Neural cell (in vitro differentiated cells): Measurements from ENCODE around the gene MRPL42. TPM values are rescaled to one million over a fixed set of nuclear protein-coding genes. Genes with fewer than 3 reads are reported as not detected.

Experiments used
- H2AFZ ChIP-seq: fragments of 200-600, 300-800 bp; sonication (generic), shearing (Covaris generic); 2 replicates; pipeline ENCODE4 v1.6.0; 2014; ENCODE audit warnings: low read depth, mild to moderate bottlenecking, antibody characterized with exemption, low read length, moderate library complexity
- H3F3A ChIP-seq: fragments of 200-600 bp; shearing (Covaris generic); 2 replicates; pipeline ENCODE4 v1.6.1; 2016; ENCODE audit warnings: mild to moderate bottlenecking, moderate library complexity, mixed read lengths, antibody characterized with exemption, low read length; ENCODE audit not compliant: insufficient read depth, poor library complexity, severe bottlenecking
- H3K27ac ChIP-seq: fragments of 200-600, 300-800 bp; sonication (generic), shearing (Covaris generic); 2 replicates; pipeline ENCODE4 v1.5.1; 2014; ENCODE audit warnings: mild to moderate bottlenecking, low read length, moderate library complexity
- H3K27me3 ChIP-seq: fragments of 300-800, 200-600 bp; sonication (generic), shearing (Covaris generic); 2 replicates; pipeline ENCODE4 v1.6.0; 2014; ENCODE audit warnings: mild to moderate bottlenecking, low read depth, low read length, moderate library complexity; ENCODE audit not compliant: insufficient read depth
- H3K36me3 ChIP-seq: fragments of 300-800, 200-600 bp; sonication (generic), shearing (Covaris generic); 2 replicates; pipeline ENCODE4 v1.5.1; 2014; ENCODE audit warnings: mild to moderate bottlenecking, antibody characterized with exemption, low read length, moderate library complexity; ENCODE audit not compliant: insufficient read depth
- H3K4me2 ChIP-seq: fragments of 300-800, 200-600 bp; sonication (generic), shearing (Covaris generic); 2 replicates; pipeline ENCODE4 v1.6.0; 2014; ENCODE audit warnings: mild to moderate bottlenecking, low read length
- H3K4me3 ChIP-seq: fragments of 300-800, 200-600 bp; sonication (generic), shearing (Covaris generic); 2 replicates; pipeline ENCODE4 v1.5.1; 2014; ENCODE audit warnings: mild to moderate bottlenecking, low read length, moderate library complexity
- H3K79me2 ChIP-seq: fragments of 200-600 bp; shearing (Covaris generic); replicated peaks from 2 replicates; pipeline ENCODE4 v1.6.0; 2014; ENCODE audit warnings: mild to moderate bottlenecking, low read length, moderate library complexity; ENCODE audit not compliant: insufficient read depth
- H3K9ac ChIP-seq: fragments of 300-800, 200-600 bp; sonication (generic), shearing (Covaris generic); 2 replicates; pipeline ENCODE4 v1.6.1; 2016; ENCODE audit warnings: mild to moderate bottlenecking, low read length, mixed read lengths
- H3K9me2 ChIP-seq: fragments of 200-600 bp; shearing (Covaris generic); 2 replicates; pipeline ENCODE4 v1.6.1; 2016; ENCODE audit warnings: mild to moderate bottlenecking, low read length, mixed read lengths; ENCODE audit not compliant: insufficient read depth
- H3K9me3 ChIP-seq: fragments of 200-600, 300-800 bp; sonication (generic), shearing (Covaris generic); 2 replicates; pipeline ENCODE4 v1.6.1; 2016; ENCODE audit warnings: mild to moderate bottlenecking, mixed run types, low read length, moderate library complexity, mixed read lengths
- H4K20me1 ChIP-seq: fragments of 200-600 bp; shearing (Covaris generic); 2 replicates; pipeline ENCODE4 v1.6.1; 2016; ENCODE audit warnings: mild to moderate bottlenecking, mixed run types; ENCODE audit not compliant: insufficient read depth
- CTCF ChIP-seq: fragments of 450-650 bp; IDR thresholded peaks from 2 replicates; pipeline ENCODE4 v1.5.1; 2014; ENCODE audit warnings: antibody characterized with exemption, mild to moderate bottlenecking, moderate library complexity; ENCODE audit not compliant: poor library complexity, severe bottlenecking
- MXI1 ChIP-seq: fragments of 450-650 bp; conservative IDR thresholded peaks from 2 replicates; pipeline ENCODE4 v1.6.1; 2014; ENCODE audit warnings: antibody characterized with exemption, mild to moderate bottlenecking; ENCODE audit not compliant: poor library complexity, severe bottlenecking
- POLR2AphosphoS5 ChIP-seq: IDR thresholded peaks from 2 replicates; pipeline ENCODE4 v1.6.1; 2012
- RAD21 ChIP-seq: fragments of 450-650 bp; conservative IDR thresholded peaks from 2 replicates; pipeline ENCODE4 v1.6.1; 2014; ENCODE audit warnings: antibody characterized with exemption, mild to moderate bottlenecking, moderate library complexity
- REST ChIP-seq: IDR thresholded peaks from 2 replicates; pipeline ENCODE4 v1.6.1; 2012; ENCODE audit warnings: borderline replicate concordance
- SMC3 ChIP-seq: fragments of 450-650 bp; conservative IDR thresholded peaks from 2 replicates; pipeline ENCODE4 v1.6.1; 2014; ENCODE audit warnings: antibody characterized with exemption, mild to moderate bottlenecking, moderate library complexity; ENCODE audit not compliant: poor library complexity
- TAF1 ChIP-seq: IDR thresholded peaks from 2 replicates; pipeline ENCODE4 v1.6.1; 2012; ENCODE audit warnings: low read depth
- polyA plus RNA-seq: library from polyadenylated mRNA; depleted of rRNA; stranded (reverse); fragments of >200 nt; gene quantifications from 2 replicates; pipeline ENCODE4 v1.2.3, GENCODE V29; 2014

Gene MRPL42
- polyA plus RNA-seq, 1 donor from 2014 or later: 260 TPM

- H3F3A ChIP-seq: peaks cover 6% of the 10 kb centered on the region
- H3K9me2 ChIP-seq: no peaks in the 10 kb centered on the region
- H2AFZ ChIP-seq: peak overlapping the region; percentile 85
- H3K4me2 ChIP-seq: peak overlapping the region; percentile 85
- TF ChIP-seq MXI1: peak; percentile 30
- peak; percentile 88 for TF ChIP-seq REST
- peak; percentile 55 for TF ChIP-seq RAD21
- no peak for TF ChIP-seq POLR2AphosphoS5
- TF ChIP-seq SMC3: peak; percentile 62
- peak; percentile 79 for TF ChIP-seq TAF1
- no peaks in the 10 kb centered on the region for H3K9me3 ChIP-seq
- H3K4me3 ChIP-seq: peak overlapping the region; percentile 91
- no peaks in the 10 kb centered on the region for H3K27me3 ChIP-seq
- peaks cover 12% of the 10 kb centered on the region for H4K20me1 ChIP-seq
- peak overlapping the region; percentile 97 for H3K9ac ChIP-seq
- H3K79me2 ChIP-seq: peaks cover 37% of the 10 kb centered on the region
- no peaks in the 10 kb centered on the region for H3K36me3 ChIP-seq
- H3K27ac ChIP-seq: peak overlapping the region; percentile 98
Observed at GRCh38 chr12:93442411-93443340, 24.6 kb upstream of the MRPL42 start.

- Histone ChIP-seq H2AFZ (no peak overlapping the region), H3K4me3 (peak overlapping the region; percentile 91), H3K9me2 (no peaks in the 10 kb centered on the region), H3K27me3 (no peaks in the 10 kb centered on the region), H4K20me1 (peaks cover 12% of the 10 kb centered on the region), H3K27ac (peak overlapping the region; percentile 98), H3K4me2 (peak overlapping the region; percentile 85), H3K36me3 (no peaks in the 10 kb centered on the region), H3F3A (peaks cover 6% of the 10 kb centered on the region), H3K9ac (peak overlapping the region; percentile 97), H3K79me2 (peaks cover 28% of the 10 kb centered on the region), H3K9me3 (no peaks in the 10 kb centered on the region)
- no peak for TF ChIP-seq CTCF
Observed at GRCh38 chr12:93443576-93443975, 23.7 kb upstream of the MRPL42 start.
